Measurements from ENCODE around the gene DISC1. TPM values are rescaled to one million over a fixed set of nuclear protein-coding genes. Genes with fewer than 3 reads are reported as not detected.

DISC1 gene
- total RNA-seq, 1 experiment from 2014 or later = 13.5 TPM

- CTCF ChIA-PET = no interaction called here
- Mint-ChIP-seq H3K36me3 (ENCODE audit: insufficient read depth, unreplicated experiment) (peaks cover 4% of the 10 kb centered on the region), H3K4me3 (ENCODE audit: unreplicated experiment) (no peak overlapping the region), H3K27ac (ENCODE audit: unreplicated experiment) (no peak overlapping the region), H3K27me3 (ENCODE audit: insufficient read depth, unreplicated experiment) (no peaks in the 10 kb centered on the region), H3K9me3 (ENCODE audit: unreplicated experiment) (no peaks in the 10 kb centered on the region), H3K4me1 (ENCODE audit: low read depth, unreplicated experiment) (peaks cover 14% of the 10 kb centered on the region)
- Histone ChIP-seq H3K36me3 (ENCODE audit: control insufficient read depth, insufficient read depth, low read length) (no peaks in the 10 kb centered on the region), H3K4me3 (ENCODE audit: low read depth, low read length) (no peak overlapping the region), H3K9me3 (no peaks in the 10 kb centered on the region), H3K4me1 (peaks cover 6% of the 10 kb centered on the region), H3K27me3 (replicated peaks; ENCODE audit: control insufficient read depth, insufficient read depth, low read length) (no peaks in the 10 kb centered on the region)
- no peak for TF ChIP-seq CTCF (IDR thresholded peaks at IDR 0.05; ENCODE audit: insufficient read depth in 1 of 2, low read depth in 1 of 2, low read length in 1 of 2, severe bottlenecking in 1 of 2, unreplicated experiment in 1 of 2)
- intact Hi-C loops (cut with micrococcal nuclease; ENCODE audit: unreplicated experiment) = no loop called here
- BruUV-seq (replicated peaks) = no TSS peak
- POLR2A ChIA-PET = no interaction called here
- DNase-seq = no peak
Measured at GRCh38 chr1:231936983-231937775, 310.6 kb downstream of the DISC1 start.

- no TSS peak for BruUV-seq (replicated peaks)
- Mint-ChIP-seq H3K27ac (ENCODE audit: unreplicated experiment) (no peak overlapping the region), H3K36me3 (ENCODE audit: insufficient read depth, unreplicated experiment) (peaks cover 4% of the 10 kb centered on the region), H3K4me3 (ENCODE audit: unreplicated experiment) (no peak overlapping the region), H3K9me3 (ENCODE audit: unreplicated experiment) (no peaks in the 10 kb centered on the region), H3K4me1 (ENCODE audit: low read depth, unreplicated experiment) (peaks cover 19% of the 10 kb centered on the region), H3K27me3 (ENCODE audit: insufficient read depth, unreplicated experiment) (no peaks in the 10 kb centered on the region)
- no peak for TF ChIP-seq CTCF (IDR thresholded peaks at IDR 0.05; ENCODE audit: insufficient read depth in 1 of 2, low read depth in 1 of 2, low read length in 1 of 2, severe bottlenecking in 1 of 2, unreplicated experiment in 1 of 2)
- H3K27me3 ChIP-seq (replicated peaks; ENCODE audit: control insufficient read depth, insufficient read depth, low read length) = no peaks in the 10 kb centered on the region
- H3K36me3 ChIP-seq (ENCODE audit: control insufficient read depth, insufficient read depth, low read length) = no peaks in the 10 kb centered on the region
- peaks cover 6% of the 10 kb centered on the region for H3K4me1 ChIP-seq
- H3K4me3 ChIP-seq (ENCODE audit: low read depth, low read length) = no peak overlapping the region
- H3K9me3 ChIP-seq = no peaks in the 10 kb centered on the region
- no peak for DNase-seq
- POLR2A ChIA-PET = no interaction called here
- intact Hi-C loops (cut with micrococcal nuclease; ENCODE audit: unreplicated experiment) = no loop called here
- CTCF ChIA-PET = no interaction called here
Measured at GRCh38 chr1:231938211-231938610, 311.6 kb downstream of the DISC1 start.

GRCh38 chr1:231938711-231939110, 312.1 kb downstream of the DISC1 start:
- H3K27me3 ChIP-seq (replicated peaks; ENCODE audit: control insufficient read depth, insufficient read depth, low read length) = no peaks in the 10 kb centered on the region
- peaks cover 4% of the 10 kb centered on the region for H3K36me3 Mint-ChIP-seq (ENCODE audit: insufficient read depth, unreplicated experiment)
- CTCF ChIA-PET = no interaction called here
- H3K4me1 Mint-ChIP-seq (ENCODE audit: low read depth, unreplicated experiment) = peaks cover 21% of the 10 kb centered on the region
- no TSS peak for BruUV-seq (replicated peaks)
- H3K9me3 ChIP-seq = no peaks in the 10 kb centered on the region
- intact Hi-C loops (cut with micrococcal nuclease; ENCODE audit: unreplicated experiment) = no loop called here
- DNase-seq = no peak
- peaks cover 6% of the 10 kb centered on the region for H3K4me1 ChIP-seq
- H3K4me3 ChIP-seq (ENCODE audit: low read depth, low read length) = no peak overlapping the region
- H3K9me3 Mint-ChIP-seq (ENCODE audit: unreplicated experiment) = no peaks in the 10 kb centered on the region
- no peak overlapping the region for H3K27ac Mint-ChIP-seq (ENCODE audit: unreplicated experiment)
- no peak for TF ChIP-seq CTCF (IDR thresholded peaks at IDR 0.05; ENCODE audit: insufficient read depth in 1 of 2, low read depth in 1 of 2, low read length in 1 of 2, severe bottlenecking in 1 of 2, unreplicated experiment in 1 of 2)
- H3K36me3 ChIP-seq (ENCODE audit: control insufficient read depth, insufficient read depth, low read length) = no peaks in the 10 kb centered on the region
- POLR2A ChIA-PET = no interaction called here
- H3K4me3 Mint-ChIP-seq (ENCODE audit: unreplicated experiment) = no peak overlapping the region
- no peaks in the 10 kb centered on the region for H3K27me3 Mint-ChIP-seq (ENCODE audit: insufficient read depth, unreplicated experiment)

Measured in Caco-2 (cell line).